ENCODE results near the gene GNAI3.

The GNAI3 gene

GRCh38 chr1:109530457-109531087 is 17.8 kb upstream of the GNAI3 start:
- no peak for TF ChIP-seq SNAI2 (CRISPR knock-in tag; IDR thresholded peaks at IDR 0.05)
- TF ChIP-seq TCF4 (CRISPR knock-in tag; IDR thresholded peaks at IDR 0.05; ENCODE audit: borderline replicate concordance) = peak; percentile 41; the same call in 1 of the 2 replicates
- TF ChIP-seq CSDC2 (CRISPR knock-in tag; IDR thresholded peaks at IDR 0.05) = no peak
- no peak for TF ChIP-seq ZFP30 (CRISPR knock-in tag; IDR thresholded peaks at IDR 0.05)
- TF ChIP-seq ZC3H10 (CRISPR knock-in tag; IDR thresholded peaks at IDR 0.05) = no peak
- TF ChIP-seq ISL1 (CRISPR knock-in tag; IDR thresholded peaks at IDR 0.05) = no peak

GRCh38 chr1:109531380-109531779 is 17.0 kb upstream of the GNAI3 start:
- no peak for TF ChIP-seq ZNF8 (CRISPR knock-in tag; IDR thresholded peaks at IDR 0.05)
- TF ChIP-seq RARB (CRISPR knock-in tag; IDR thresholded peaks at IDR 0.05) = no peak
- no peak for TF ChIP-seq TSHZ2 (CRISPR knock-in tag; IDR thresholded peaks at IDR 0.05)
- no peak for TF ChIP-seq OSR1 (CRISPR knock-in tag; IDR thresholded peaks at IDR 0.05)
- no peak for TF ChIP-seq SNAI2 (CRISPR knock-in tag; IDR thresholded peaks at IDR 0.05)
- no peak for TF ChIP-seq TOX (CRISPR knock-in tag; IDR thresholded peaks at IDR 0.05; ENCODE audit: borderline replicate concordance)
- no peak for TF ChIP-seq PATZ1 (CRISPR knock-in tag; IDR thresholded peaks at IDR 0.05; ENCODE audit: borderline replicate concordance)
- no peak for TF ChIP-seq POU6F1 (CRISPR knock-in tag; IDR thresholded peaks at IDR 0.05; ENCODE audit: borderline replicate concordance, low read depth)
- TF ChIP-seq ZNF70 (CRISPR knock-in tag; IDR thresholded peaks at IDR 0.05) = no peak
- TF ChIP-seq BACH2 (CRISPR knock-in tag; IDR thresholded peaks at IDR 0.05; ENCODE audit: borderline replicate concordance) = no peak
- TF ChIP-seq ARNTL (CRISPR knock-in tag; IDR thresholded peaks at IDR 0.05; ENCODE audit: borderline replicate concordance, low read depth) = no peak
- TF ChIP-seq ZFP3 (CRISPR knock-in tag; IDR thresholded peaks at IDR 0.05) = no peak
- TF ChIP-seq CSDC2 (CRISPR knock-in tag; IDR thresholded peaks at IDR 0.05) = no peak
- TF ChIP-seq ISL1 (CRISPR knock-in tag; IDR thresholded peaks at IDR 0.05) = no peak
- TF ChIP-seq GLIS3 (CRISPR knock-in tag; IDR thresholded peaks at IDR 0.05) = no peak
- no peak for TF ChIP-seq PPARA (CRISPR knock-in tag; IDR thresholded peaks at IDR 0.05; ENCODE audit: borderline replicate concordance)
- ATAC-seq = no peak

More at GRCh38 chr1:109530457-109531087, 17.8 kb upstream of the GNAI3 start:
- no peak for ATAC-seq

GRCh38 chr1:109531826-109532364 is 16.5 kb upstream of the GNAI3 start:
- ATAC-seq = no peak
- TF ChIP-seq OSR1 (CRISPR knock-in tag; IDR thresholded peaks at IDR 0.05) = no peak
- TF ChIP-seq CSRNP3 (CRISPR knock-in tag; IDR thresholded peaks at IDR 0.05) = no peak
- no peak for TF ChIP-seq RARB (CRISPR knock-in tag; IDR thresholded peaks at IDR 0.05)
- TF ChIP-seq ZNF70 (CRISPR knock-in tag; IDR thresholded peaks at IDR 0.05) = no peak
- TF ChIP-seq ZNF8 (CRISPR knock-in tag; IDR thresholded peaks at IDR 0.05) = no peak
- no peak for TF ChIP-seq ZNF565 (CRISPR knock-in tag; conservative IDR thresholded peaks at IDR 0.05; ENCODE audit: low read depth)
- no peak for TF ChIP-seq ISL1 (CRISPR knock-in tag; IDR thresholded peaks at IDR 0.05)
- no peak for TF ChIP-seq POU6F1 (CRISPR knock-in tag; IDR thresholded peaks at IDR 0.05; ENCODE audit: borderline replicate concordance, low read depth)
- no peak for TF ChIP-seq CSDC2 (CRISPR knock-in tag; IDR thresholded peaks at IDR 0.05)
- no peak for TF ChIP-seq PPARA (CRISPR knock-in tag; IDR thresholded peaks at IDR 0.05; ENCODE audit: borderline replicate concordance)
- no peak for TF ChIP-seq TSHZ2 (CRISPR knock-in tag; IDR thresholded peaks at IDR 0.05)
- TF ChIP-seq TCF4 (CRISPR knock-in tag; IDR thresholded peaks at IDR 0.05; ENCODE audit: borderline replicate concordance) = no peak
- no peak for TF ChIP-seq SNAI2 (CRISPR knock-in tag; IDR thresholded peaks at IDR 0.05)
- no peak for TF ChIP-seq BACH2 (CRISPR knock-in tag; IDR thresholded peaks at IDR 0.05; ENCODE audit: borderline replicate concordance)
- no peak for TF ChIP-seq GLIS3 (CRISPR knock-in tag; IDR thresholded peaks at IDR 0.05)
- no peak for TF ChIP-seq ESRRG (CRISPR knock-in tag; IDR thresholded peaks at IDR 0.05)
- no peak for TF ChIP-seq ZC3H10 (CRISPR knock-in tag; IDR thresholded peaks at IDR 0.05)
- TF ChIP-seq TOX (CRISPR knock-in tag; IDR thresholded peaks at IDR 0.05; ENCODE audit: borderline replicate concordance) = no peak
- TF ChIP-seq ARNTL (CRISPR knock-in tag; IDR thresholded peaks at IDR 0.05; ENCODE audit: borderline replicate concordance, low read depth) = no peak
